ENCODE measurements around the gene CDC73. TPM values are rescaled to one million over a fixed set of nuclear protein-coding genes. Genes with fewer than 3 reads are reported as not detected.
"Not testable (repeated sequence)": the region's sequence is repeated elsewhere in the genome, so short reads cannot be mapped to it uniquely, and the experiment has no call there.

CDC73 gene
- total RNA-seq, 1 donor from 2014 or later, result 54.4 TPM

GRCh38 chr1:193285641-193286040 is 163.8 kb downstream of the CDC73 start:
- no peak for DNase-seq (ENCODE audit: low read depth)

- DNase-seq (ENCODE audit: low read depth), result not testable (repeated sequence)
These were observed 166.8 kb downstream of the CDC73 start for GRCh38 chr1:193288548-193289080.

- no peak for DNase-seq (ENCODE audit: low read depth)
These were observed 171.9 kb downstream of the CDC73 start for GRCh38 chr1:193293726-193294125.

GRCh38 chr1:193299038-193299437 is 177.2 kb downstream of the CDC73 start:
- no peak for DNase-seq (ENCODE audit: low read depth)

- no peak for DNase-seq (ENCODE audit: low read depth)
These were observed 179.9 kb downstream of the CDC73 start for GRCh38 chr1:193301746-193302145.

GRCh38 chr1:193303849-193304248 is 182.0 kb downstream of the CDC73 start:
- no peak for DNase-seq (ENCODE audit: low read depth)

Other genes with a start within 250 kb of the CDC73 start
- gene UCHL5, start 62.7 kb upstream of the CDC73 start, total RNA-seq, result 25.0 and 60.8 TPM in 2 replicates
- gene RO60, start 62.4 kb upstream of the CDC73 start, total RNA-seq, result 153 and 155 TPM in 2 replicates
- 12.0 and 15.2 TPM in 2 replicates for gene GLRX2, start 16.6 kb upstream of the CDC73 start, total RNA-seq
- not detected in 2 replicates for gene B3GALT2, start 64.6 kb downstream of the CDC73 start, total RNA-seq